Posterior vena cava (tissue), 2 donors: ENCODE measurements around the gene INSIG1. TPM values are rescaled to one million over a fixed set of nuclear protein-coding genes. Genes with fewer than 3 reads are reported as not detected.
A peak's percentile ranks its signal among the peaks of the same experiment; 100 is the strongest.

Experiments
- DNase-seq: peaks from one replicate; pipeline ENCODE4 v3.0.0-alpha.2; 2020; ENCODE audit warnings: low spot score
- intact Hi-C, 2 donors: fragments of 100-400 bp; cut with DNase I; formaldehyde crosslinking; loops; one replicate each; pipeline versions ENCODE4 v1.14.1 to v1.14.2; 2022 to 2023
- total RNA-seq, 2 donors: library from RNA; stranded (reverse); fragmentation: NEBNext Ultra II Directional; extraction: Animal tissue kit (Norgen Biotek cat#: 25700); gene quantifications; one replicate each; pipeline ENCODE4 v1.2.1, GENCODE V29; 2021
- donor health status: DM: yes; HTN: yes; CAD: no.
- donor health status: DM: yes; HTN: yes; CAD: no.

Gene INSIG1
- total RNA-seq, 2 donors from 2014 or later = 25.2 to 27.3 TPM

- intact Hi-C loops = loop anchor here in 1 of 2 donors (5.0 kb wide), 1 partner anchor 1900 kb away; no protein-coding TSS in a partner anchor
- peak; percentile 92 for DNase-seq
Observed at GRCh38 chr7:155296788-155297516, 726 bp upstream of the INSIG1 start.

GRCh38 chr7:155298288-155298833, 683 bp downstream of the INSIG1 start:
- intact Hi-C loops = loop anchor here in 1 of 2 donors (5.0 kb wide), 1 partner anchor 1901 kb away; no protein-coding TSS in a partner anchor

GRCh38 chr7:155298834-155299534, 1.3 kb downstream of the INSIG1 start:
- peak; percentile 98 for DNase-seq
- intact Hi-C loops = loop anchor here in 1 of 2 donors (5.0 kb wide), 1 partner anchor 1902 kb away; no protein-coding TSS in a partner anchor

More at GRCh38 chr7:155298288-155298833, 683 bp downstream of the INSIG1 start:
- no peak for DNase-seq

GRCh38 chr7:155299535-155300202, 2.0 kb downstream of the INSIG1 start:
- intact Hi-C loops = loop anchor here in 1 of 2 donors (5.0 kb wide), 1 partner anchor 1902 kb away; no protein-coding TSS in a partner anchor
- DNase-seq = peak; percentile 42

- DNase-seq = no peak
- intact Hi-C loops = no loop called here
Observed at GRCh38 chr7:155300641-155301452, 3.2 kb downstream of the INSIG1 start.

GRCh38 chr7:155303039-155303593, 5.4 kb downstream of the INSIG1 start:
- intact Hi-C loops = no loop called here
- peak; percentile 49 for DNase-seq

- no peak for DNase-seq
- intact Hi-C loops = no loop called here
Observed at GRCh38 chr7:155303897-155304296, 6.2 kb downstream of the INSIG1 start.

- intact Hi-C loops = no loop called here
- DNase-seq = no peak
Observed at GRCh38 chr7:155305231-155305904, 7.7 kb downstream of the INSIG1 start.

- intact Hi-C loops = no loop called here
Observed at GRCh38 chr7:155306673-155307470, 9.2 kb downstream of the INSIG1 start.

GRCh38 chr7:155308330-155309020, 10.8 kb downstream of the INSIG1 start:
- DNase-seq = no peak
- intact Hi-C loops = no loop called here

More at GRCh38 chr7:155306673-155307470, 9.2 kb downstream of the INSIG1 start:
- DNase-seq = no peak

- DNase-seq = no peak
- intact Hi-C loops = no loop called here
Observed at GRCh38 chr7:155309021-155309338, 11.3 kb downstream of the INSIG1 start.

- no peak for DNase-seq
- intact Hi-C loops = no loop called here
Observed at GRCh38 chr7:155310425-155311114, 12.9 kb downstream of the INSIG1 start.

- no peak for DNase-seq
- intact Hi-C loops = no loop called here
Observed at GRCh38 chr7:155311826-155312537, 14.3 kb downstream of the INSIG1 start.

- intact Hi-C loops = no loop called here
Observed at GRCh38 chr7:155312633-155313032, 15.0 kb downstream of the INSIG1 start.

GRCh38 chr7:155313096-155313495, 15.4 kb downstream of the INSIG1 start:
- intact Hi-C loops = no loop called here
- DNase-seq = no peak

More at GRCh38 chr7:155312633-155313032, 15.0 kb downstream of the INSIG1 start:
- DNase-seq = no peak
